PFSK-1 (cell line): ENCODE results near the gene RASSF4.

Source experiments
- FOXP2 ChIP-seq: optimal IDR thresholded peaks from 2 replicates; pipeline ENCODE3; 2011; ENCODE audit warnings: borderline replicate concordance, control low read depth, inconsistent platforms; ENCODE audit not compliant: insufficient read depth; ENCODE audit errors: extremely low read length, extremely low read depth
- POLR2AphosphoS5 ChIP-seq: IDR thresholded peaks from 2 replicates; pipeline ENCODE4 v1.6.1; 2012; ENCODE audit warnings: low read depth, mild to moderate bottlenecking, control low read depth, low read length, moderate library complexity
- SIN3A ChIP-seq: IDR thresholded peaks from 2 replicates; pipeline ENCODE4 v1.6.1; 2012; ENCODE audit warnings: mild to moderate bottlenecking, low read length, moderate library complexity, borderline replicate concordance; ENCODE audit not compliant: insufficient read depth
- TAF1 ChIP-seq: IDR thresholded peaks from 2 replicates; pipeline ENCODE4 v1.6.1; 2012; ENCODE audit warnings: low read length, control low read depth, borderline replicate concordance; ENCODE audit not compliant: insufficient read depth
- TF ChIP-seq, protein P1 (sequence below), 2 experiments: IDR thresholded peaks; 2 replicates each; pipeline versions ENCODE4 v1.6.1 to v1.8.0; 2011 to 2012; ENCODE audit warnings: low read depth in 2 of 2, low read length in 2 of 2, control low read depth in 1 of 2, inconsistent platforms in 1 of 2, mild to moderate bottlenecking in 1 of 2, moderate library complexity in 1 of 2; ENCODE audit not compliant: insufficient read depth in 1 of 2

RASSF4 gene

DNA sequence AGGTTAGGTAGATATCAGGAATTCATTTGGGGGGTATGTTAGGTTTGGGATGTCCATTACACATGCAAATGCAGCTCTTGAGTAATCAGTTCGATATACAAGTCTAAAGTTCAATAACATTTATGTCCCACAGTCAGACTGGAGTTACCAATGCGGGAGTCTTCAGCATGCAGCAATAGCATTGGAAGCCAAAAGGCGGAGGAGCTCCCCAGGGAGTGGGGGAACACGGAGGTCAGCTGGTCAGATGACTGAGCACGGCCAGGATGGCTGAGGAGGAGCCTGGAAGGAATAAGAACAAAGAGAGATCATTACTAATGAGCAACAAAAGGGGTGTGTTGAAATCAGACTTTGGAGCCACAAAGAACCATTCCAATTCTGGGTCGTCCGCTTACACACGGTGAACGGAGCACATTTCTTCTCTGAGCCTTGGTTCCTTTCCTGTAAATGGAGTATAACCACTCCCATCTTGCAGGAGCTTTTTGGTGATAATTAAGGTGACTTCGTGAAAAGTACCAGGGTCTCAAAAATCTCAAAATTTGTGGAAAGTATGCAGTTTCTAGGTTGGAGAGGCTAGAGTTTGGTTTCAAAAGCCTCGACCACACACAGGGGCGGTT, 40.6 kb downstream of the RASSF4 start:
- TF ChIP-seq SIN3A = no peak

DNA sequence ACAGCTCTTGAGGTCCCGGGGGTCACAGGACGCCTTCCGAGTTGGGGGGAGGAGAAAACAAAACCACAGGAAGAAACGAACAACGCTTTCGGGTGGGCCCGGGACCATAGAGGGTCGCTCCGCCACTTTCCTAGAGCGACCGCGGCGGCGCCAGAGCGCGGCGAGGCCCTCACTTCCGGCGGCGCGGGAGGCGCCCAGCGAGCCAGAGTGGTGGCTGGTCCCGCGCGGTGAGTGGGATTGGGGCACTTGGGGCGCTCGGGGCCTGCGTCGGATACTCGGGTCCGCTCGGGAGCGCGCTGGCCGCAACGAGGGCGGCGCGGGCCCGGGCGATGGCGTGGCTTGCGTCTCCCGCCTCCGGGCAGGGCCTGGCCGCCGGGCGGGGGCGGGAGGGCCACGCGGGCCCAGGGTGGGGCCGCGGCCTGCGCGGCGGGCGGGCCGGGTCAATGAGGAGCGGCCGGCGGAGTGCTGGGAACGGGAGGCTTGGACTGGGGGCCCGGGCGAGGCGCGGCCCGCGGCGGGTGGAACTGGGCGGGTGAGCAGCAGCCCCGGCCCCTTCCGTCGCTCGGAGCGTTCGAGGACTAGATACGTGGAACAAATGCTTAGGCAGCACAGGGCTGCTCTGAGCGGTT, 41.3 kb downstream of the RASSF4 start, which contains the start of gene ZNF22:
Gene ZNF22, plus strand, starts transcription at position 172 of the 629 bp plus-strand sequence. CDS start 2,446 bp downstream, outside the sequence.
- TF ChIP-seq, protein P1, sequence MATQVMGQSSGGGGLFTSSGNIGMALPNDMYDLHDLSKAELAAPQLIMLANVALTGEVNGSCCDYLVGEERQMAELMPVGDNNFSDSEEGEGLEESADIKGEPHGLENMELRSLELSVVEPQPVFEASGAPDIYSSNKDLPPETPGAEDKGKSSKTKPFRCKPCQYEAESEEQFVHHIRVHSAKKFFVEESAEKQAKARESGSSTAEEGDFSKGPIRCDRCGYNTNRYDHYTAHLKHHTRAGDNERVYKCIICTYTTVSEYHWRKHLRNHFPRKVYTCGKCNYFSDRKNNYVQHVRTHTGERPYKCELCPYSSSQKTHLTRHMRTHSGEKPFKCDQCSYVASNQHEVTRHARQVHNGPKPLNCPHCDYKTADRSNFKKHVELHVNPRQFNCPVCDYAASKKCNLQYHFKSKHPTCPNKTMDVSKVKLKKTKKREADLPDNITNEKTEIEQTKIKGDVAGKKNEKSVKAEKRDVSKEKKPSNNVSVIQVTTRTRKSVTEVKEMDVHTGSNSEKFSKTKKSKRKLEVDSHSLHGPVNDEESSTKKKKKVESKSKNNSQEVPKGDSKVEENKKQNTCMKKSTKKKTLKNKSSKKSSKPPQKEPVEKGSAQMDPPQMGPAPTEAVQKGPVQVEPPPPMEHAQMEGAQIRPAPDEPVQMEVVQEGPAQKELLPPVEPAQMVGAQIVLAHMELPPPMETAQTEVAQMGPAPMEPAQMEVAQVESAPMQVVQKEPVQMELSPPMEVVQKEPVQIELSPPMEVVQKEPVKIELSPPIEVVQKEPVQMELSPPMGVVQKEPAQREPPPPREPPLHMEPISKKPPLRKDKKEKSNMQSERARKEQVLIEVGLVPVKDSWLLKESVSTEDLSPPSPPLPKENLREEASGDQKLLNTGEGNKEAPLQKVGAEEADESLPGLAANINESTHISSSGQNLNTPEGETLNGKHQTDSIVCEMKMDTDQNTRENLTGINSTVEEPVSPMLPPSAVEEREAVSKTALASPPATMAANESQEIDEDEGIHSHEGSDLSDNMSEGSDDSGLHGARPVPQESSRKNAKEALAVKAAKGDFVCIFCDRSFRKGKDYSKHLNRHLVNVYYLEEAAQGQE (IDR thresholded peaks at IDR 0.05; ENCODE audit: insufficient read depth in 1 of 2, low read depth in 2 of 2, low read length in 2 of 2) = peak in 1 of 2 experiments; percentile 53; a peak in 1 of 4 replicates
- TF ChIP-seq FOXP2 (peak; percentile 70), SIN3A (peak; percentile 74; the same call in 1 of the 2 replicates), TAF1 (peak; percentile 85; the same call in 1 of the 2 replicates), POLR2AphosphoS5 (peak; percentile 67)

DNA sequence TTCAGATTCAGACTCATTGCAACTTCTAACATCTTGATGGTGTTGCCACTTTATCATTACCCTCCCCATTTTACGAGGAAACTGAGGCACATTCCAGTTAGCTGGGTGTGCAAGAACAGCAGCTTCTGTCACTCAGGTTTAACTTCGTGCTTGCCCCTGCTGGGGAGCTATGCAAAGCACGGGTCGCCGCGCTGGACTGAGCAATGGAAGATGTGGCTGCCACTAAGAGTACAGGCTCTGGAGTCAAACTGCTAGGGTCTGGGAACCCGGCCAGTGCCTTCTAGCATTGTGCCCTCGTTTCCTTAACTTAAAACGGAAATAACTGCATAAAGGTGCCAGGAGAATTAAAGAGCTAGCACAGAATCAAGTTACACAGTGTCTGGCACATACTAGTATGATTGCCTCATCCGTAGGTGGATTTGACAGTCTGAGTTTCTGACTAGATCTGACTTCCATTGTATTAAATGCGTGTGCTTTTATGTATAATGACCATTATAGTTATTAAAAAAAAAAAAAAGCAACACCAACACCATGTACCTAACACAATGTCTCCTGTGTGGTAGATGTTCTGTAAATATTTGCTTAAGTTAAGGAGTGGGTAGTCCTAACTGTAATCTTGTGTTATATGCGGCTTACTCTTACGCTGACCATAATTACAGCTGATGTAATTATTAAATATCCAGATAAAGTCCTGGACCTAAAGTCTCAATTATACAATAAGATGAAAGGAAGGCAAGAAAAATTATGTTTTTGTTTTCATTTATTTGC, 42.0 kb downstream of the RASSF4 start:
- TF ChIP-seq TAF1 = no peak
- no peak for TF ChIP-seq SIN3A
- TF ChIP-seq, protein P1 (IDR thresholded peaks at IDR 0.05; ENCODE audit: insufficient read depth in 1 of 2, low read depth in 2 of 2, low read length in 2 of 2) = no peak
- no peak for TF ChIP-seq POLR2AphosphoS5
- no peak for TF ChIP-seq FOXP2

DNA sequence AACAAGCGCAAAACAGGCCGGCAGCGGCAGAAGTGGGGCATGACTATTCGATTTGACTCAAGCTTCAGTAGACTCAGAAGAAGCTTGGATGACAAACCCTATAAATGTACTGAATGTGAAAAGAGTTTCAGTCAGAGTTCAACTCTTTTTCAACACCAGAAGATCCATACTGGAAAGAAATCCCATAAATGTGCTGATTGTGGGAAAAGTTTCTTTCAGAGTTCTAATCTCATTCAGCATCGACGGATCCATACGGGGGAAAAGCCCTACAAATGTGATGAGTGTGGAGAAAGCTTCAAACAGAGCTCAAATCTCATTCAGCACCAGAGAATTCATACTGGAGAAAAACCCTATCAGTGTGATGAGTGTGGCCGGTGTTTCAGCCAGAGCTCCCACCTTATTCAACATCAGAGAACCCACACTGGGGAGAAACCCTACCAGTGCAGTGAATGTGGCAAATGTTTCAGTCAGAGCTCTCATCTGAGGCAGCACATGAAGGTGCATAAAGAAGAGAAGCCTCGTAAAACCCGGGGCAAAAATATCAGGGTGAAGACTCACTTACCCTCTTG, 43.9 kb downstream of the RASSF4 start:
- TF ChIP-seq TAF1 = no peak
- no peak for TF ChIP-seq SIN3A

DNA sequence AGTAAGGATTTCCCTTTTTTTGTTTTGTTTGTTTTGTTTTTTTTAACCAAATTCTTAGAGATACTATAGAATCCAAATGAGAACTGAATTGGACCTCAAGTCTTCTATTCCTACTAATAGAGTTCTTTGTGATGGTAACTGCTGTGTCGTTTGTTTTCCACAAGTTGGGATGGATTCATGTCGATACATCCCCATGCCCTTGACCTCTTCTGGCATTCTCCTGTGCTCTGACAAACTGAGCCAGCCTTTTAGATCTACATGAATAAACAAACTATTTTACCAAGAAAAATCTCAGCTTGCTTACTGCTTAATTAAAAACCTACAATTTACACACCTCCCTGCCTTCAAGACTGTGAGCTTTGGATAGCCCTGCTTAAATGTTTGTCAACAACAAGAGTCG, 45.1 kb downstream of the RASSF4 start:
- no peak for TF ChIP-seq SIN3A
- TF ChIP-seq, protein P1 (IDR thresholded peaks at IDR 0.05; ENCODE audit: insufficient read depth in 1 of 2, low read depth in 2 of 2, low read length in 2 of 2) = no peak
- no peak for TF ChIP-seq FOXP2
- TF ChIP-seq POLR2AphosphoS5 = no peak
- no peak for TF ChIP-seq TAF1

DNA sequence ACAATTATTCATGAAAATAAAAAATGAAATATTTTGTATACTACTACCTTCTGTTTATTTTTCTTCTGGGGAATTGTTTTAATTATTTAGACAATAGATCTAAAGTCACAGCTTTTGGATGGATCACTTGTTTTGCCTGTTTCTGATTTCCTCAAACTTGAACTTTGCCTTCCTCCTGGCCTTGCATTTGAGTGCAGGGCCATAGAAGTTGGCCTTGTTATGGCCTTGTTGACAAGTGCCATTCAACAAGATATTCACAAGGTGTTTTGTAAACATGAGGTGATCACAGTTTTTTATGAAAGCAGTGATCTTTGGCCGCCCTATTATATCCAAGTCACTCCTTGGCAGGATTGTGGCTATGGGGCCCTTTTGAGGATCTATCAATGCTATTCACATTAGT, 45.7 kb downstream of the RASSF4 start:
- TF ChIP-seq, protein P1 (IDR thresholded peaks at IDR 0.05; ENCODE audit: insufficient read depth in 1 of 2, low read depth in 2 of 2, low read length in 2 of 2) = no peak
- TF ChIP-seq TAF1 (no peak), SIN3A (no peak), POLR2AphosphoS5 (no peak), FOXP2 (no peak)
